HK-2 (cell line): ENCODE measurements around the gene PON3.

Source experiments
- DNase-seq: peaks from one replicate; pipeline ENCODE4 v3.0.0-alpha.2; 2018; ENCODE audit not compliant: unreplicated experiment

The PON3 gene

DNA sequence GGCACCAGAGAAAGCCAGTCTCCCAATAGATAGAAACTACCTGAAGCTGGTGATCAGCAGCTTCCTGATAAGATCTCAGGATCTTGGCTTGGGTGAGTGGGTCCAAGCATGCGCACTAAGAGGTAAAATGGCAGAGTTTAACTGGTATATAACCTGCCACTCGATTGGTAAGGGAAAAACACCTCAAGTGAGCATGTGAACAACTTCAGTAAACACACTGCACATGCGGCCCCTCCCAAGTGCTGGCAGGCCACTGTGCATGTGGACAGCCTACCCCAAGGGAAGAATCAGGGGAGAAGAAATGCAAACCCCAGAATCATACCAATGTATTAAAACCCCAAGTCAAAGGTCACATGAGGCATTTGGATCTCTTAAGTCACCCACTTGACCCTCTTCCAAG, 54.1 kb downstream of the PON3 start:
- no peak for DNase-seq

DNA sequence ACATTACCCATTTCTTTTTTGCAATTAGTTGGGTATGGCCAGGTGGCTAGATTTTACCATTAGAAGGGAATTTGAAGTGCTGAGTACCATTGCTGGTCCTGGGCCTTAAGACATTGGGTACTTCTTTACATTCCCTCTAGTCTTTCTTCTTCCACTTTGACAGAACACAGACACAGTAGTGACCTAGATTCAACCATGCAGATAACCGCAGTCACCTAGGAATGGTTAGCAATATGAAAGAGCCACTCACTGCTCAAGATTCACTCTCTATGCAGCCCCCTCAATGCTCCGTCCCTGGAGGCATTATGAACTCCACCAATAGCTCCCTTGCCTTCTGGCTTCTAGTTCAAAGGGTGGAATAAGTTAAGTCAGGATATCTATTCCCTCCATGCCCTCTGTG, 55.7 kb downstream of the PON3 start:
- no peak for DNase-seq

DNA sequence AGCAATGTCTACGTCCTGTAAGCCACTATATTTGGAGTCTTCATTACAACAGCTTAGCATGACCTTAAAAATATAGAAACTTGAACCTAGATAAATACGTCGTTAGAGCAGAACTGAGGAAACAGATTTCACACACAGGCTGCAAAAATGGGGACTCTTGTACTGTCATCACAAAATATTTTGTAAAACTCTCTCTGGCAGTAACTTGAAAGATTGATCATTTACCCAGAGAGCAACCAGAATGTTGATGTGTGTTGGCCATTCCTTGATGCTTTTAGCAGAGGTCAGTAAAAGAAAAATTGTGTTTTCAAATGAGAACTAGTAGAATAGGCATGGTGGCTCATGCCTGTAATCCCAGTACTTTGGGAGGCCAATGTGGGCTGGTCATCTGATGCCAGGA, 57.3 kb downstream of the PON3 start:
- DNase-seq: no peak

DNA sequence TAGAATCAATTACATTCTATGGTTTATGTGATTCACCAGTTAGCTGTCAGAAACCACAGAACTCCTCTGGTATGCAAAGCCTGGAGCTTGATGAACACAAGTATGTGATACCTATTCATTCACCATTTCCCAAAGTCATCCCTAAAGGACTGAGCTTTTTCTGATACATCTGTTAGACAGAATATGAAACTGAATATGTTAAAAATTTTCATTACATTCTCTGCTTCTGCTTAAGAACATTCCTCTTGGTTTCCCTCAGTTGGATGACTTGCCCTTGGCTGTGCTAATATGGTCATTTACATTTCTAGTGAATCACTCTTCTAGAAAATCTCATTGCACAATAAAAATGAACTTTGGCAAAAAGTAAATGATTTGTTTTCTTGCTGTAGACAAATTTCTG, 61.1 kb downstream of the PON3 start:
- DNase-seq: no peak

DNA sequence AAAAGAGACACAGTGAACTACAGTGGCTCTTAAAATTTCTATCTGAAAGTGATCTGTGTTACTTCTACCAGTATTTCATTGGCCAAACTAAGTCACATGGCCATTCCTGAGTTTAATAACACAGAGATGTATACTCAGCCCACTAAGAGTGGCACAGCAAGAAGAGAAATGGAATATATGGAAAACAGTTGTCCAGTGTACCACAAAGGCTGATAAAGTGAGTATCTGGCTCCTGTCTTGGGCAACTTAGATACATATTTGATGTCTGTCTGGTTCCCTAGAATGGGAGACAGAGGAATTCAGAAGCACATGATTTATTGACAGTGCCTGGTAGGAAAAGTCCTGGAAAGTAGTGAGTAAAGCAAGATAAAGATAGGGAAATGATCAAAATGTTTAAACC, 61.7 kb downstream of the PON3 start:
- DNase-seq: no peak

DNA sequence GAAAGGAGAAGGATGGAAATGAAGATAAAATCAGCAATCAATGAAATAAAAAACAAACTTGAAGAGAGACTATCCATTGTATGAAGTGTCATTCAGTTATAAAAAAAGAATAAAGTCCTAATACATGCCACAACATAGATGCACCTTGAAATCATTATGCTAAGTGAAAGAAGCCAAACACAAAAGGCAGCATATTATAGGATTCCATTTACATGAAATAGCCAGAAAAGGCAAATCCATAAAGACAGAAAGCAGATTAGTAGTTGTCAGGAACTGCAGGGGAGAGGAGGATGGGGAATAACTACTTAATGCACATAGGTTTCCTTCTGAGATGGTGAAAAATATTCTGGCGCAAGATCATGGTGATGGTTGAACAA, 65.2 kb downstream of the PON3 start:
- no peak for DNase-seq

DNA sequence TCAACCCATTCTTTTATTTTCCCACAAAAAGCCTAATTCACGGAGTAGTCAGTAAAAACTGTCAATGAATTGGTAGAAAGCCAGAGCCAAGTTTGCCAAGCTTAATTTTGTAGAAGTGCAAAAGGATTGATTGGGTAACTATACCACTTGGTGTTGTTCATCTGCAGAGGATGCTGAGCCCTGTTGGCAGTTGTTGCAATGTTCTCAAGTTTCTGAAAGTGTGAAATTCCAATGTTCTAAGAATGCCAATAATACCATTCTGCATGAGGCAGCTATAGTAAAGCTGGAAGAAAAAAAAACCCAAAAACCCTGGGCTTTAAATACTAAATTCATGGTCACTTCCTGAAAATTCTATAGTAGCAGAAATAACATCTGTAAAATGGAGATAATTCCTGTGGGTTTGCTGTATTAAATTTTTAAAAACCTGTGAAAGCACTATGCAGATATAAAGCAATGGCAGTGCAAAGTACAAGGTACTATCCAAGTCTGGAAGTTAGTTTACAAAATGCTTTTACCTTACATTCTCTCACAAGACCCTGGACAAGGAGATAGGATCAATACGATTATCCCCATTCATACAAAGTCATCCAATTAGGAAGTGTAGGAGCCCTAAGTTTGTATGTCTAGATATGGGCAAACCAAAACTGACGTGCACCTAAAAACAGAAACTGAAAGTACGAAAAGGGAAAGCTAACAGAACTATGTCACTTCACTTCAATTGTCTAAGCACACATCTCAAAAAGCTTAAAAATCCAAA, 65.8 kb downstream of the PON3 start:
- no peak for DNase-seq

DNA sequence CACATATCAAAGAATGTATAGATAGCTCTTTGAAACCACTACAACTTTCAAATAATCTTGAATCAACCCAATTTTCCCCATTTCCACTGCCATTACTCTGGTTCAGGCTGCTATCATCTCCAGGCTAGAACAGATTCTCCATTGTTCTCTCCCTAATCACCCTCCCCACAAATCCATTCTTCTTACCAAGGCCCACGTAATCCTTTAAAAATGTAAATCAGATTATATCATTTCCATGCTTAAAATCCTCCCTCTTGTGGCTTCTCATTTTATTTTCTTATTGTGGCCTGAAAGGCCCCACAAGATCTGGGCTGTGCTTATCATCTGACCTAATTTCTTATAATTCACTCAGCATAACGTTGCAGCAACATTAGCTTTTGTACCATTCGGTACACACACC, 68.8 kb downstream of the PON3 start:
- no peak for DNase-seq

DNA sequence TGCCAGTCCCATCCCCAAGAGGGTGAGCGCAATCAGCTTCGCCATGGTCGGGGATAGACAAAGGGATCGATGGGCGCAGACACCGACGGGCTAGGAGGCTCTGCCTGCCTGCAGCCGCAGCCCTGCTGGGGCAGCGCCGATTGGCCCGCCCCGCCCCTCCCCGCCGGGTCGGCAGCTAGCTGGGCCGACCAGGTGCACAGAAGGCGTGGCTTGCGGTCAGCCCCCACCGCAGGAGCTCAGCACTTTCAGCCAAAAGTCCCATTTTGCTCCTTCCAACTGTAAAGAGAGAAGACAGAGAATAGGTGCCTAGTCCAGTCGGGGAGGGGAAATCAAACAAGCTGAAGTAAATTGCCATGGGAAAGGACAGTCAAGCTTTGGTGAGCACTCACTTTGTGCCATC, 71.7 kb downstream of the PON3 start, which contains the start of gene PON1:
Gene PON1 (minus strand): TSS at position 102 of the 400 bp plus-strand sequence. CDS start 57 bp downstream, at position 45.
- DNase-seq: no peak

DNA sequence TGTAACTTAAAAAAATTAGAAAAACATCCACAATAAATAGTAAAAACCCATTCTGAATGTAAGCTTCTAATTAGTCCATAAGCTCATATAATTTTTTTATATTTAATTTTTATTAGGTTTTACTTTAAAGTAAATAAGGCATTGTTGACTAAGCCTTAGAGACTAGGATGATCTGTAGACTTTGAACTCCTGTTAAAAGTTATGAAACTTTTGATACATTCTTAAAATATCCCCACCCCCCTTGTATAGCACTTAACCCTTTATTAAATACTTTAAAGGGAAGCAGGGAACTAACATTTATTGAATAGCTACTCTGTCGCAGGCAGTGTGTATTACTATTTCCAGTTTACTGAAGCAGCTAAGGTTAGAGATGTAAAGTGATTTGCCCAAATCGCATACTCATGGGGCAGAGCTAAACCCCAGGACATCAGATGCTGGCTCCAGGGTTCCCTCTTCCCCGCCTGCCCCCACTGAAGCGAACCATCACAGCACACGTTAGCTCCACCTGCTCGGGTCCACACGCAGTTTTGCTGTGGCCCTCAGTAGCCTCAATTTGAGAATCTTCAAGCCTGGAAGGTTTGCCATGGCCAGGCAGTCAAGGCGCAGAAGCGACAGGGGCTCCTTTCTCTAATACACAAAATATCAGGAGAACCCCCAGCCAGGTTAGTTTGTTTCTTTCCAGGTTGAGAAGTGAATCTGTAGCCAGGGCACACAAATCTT, 72.6 kb downstream of the PON3 start:
- no peak for DNase-seq

DNA sequence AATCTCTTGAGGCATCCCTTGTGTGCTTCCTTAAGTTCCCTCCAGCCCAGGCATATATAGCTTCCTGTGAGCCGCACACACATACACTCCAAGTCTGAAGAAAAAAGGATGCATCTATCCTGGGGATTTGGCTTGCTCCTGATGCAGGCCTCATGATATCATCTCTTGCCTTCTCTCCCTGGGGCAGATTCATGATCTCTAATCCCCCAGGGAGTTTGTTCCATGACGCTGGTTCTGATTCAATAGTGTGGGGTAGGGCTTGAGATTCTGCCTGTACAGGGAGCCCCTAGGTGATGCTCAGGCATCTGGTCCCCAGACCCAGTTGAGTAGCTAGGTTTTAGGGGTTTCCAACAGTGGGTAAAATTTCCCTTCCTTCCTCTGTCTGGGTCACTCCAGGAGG, 73.3 kb downstream of the PON3 start:
- no peak for DNase-seq

DNA sequence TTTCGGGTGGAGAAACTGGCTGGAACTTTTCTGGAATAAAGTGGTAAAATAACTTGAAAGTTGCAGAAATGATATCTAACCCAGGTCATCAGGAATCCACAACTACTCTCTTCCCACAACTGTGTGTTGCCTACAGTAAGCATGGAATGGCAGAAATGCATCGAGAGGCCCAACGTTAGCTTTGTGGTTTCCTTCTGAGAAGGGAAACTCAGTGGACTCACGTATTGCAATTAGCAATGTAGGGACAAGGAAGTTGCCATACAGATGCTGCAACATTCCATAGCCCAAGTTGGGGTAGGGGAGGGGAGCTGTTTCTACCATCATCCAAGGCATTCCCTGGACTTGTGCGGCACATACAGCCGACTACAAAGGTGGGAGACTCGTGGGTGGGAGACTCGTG, 73.8 kb downstream of the PON3 start:
- no peak for DNase-seq

DNA sequence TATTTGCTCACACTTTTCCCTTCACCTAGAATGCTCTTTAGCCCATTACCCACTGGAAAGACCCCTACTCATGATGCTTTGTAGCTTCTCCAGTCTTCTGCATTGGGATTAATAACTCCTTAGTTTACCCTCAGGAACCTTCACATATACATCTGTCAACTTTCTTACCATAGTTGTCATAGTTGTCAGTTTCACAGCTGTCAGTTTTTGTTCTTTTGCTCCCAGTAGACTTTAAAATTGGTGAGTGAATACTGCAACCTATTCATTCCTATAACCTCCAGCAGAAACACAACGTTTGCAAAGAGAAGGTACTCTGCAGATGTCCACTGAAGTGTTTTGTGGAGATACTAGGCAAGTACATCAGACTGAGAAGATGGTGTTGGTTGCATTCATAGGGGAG, 74.5 kb downstream of the PON3 start:
- DNase-seq: no peak

DNA sequence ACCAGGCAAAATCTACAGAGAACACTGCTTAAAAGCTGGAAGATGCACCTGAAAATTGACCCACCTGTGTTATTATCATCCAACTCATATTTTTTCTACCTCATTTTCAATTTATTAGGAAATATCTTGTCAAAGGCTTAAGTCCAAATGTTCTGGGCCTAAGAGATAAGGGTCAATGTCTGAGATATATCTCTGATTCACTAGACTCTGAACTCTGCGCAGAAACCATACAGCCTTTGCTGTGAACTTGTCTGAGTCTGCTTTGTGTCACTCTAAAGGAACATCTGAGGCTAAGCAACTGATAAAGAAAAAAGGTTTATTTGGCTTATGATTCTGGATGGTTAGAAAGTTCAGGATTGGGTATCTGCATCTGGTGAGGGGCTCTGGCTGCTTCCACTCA, 75.5 kb downstream of the PON3 start:
- no peak for DNase-seq

DNA sequence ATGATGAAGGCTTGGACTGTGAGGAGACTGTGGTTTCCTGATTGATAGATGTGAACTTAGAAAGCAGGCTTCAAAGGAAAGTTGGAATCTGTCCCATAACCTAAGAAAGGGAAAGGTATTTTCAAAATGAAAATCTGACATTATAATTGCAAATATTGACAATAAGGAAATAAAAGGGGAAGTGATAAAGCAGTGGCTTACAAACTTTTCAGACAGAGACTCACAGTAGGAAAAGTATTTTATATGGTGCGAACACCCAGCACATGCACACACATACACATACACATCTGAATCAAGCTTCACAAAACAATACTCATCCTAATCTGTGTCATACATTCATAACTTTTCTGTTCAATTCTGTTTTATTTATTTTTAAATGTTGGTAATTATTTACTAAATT, 76.6 kb downstream of the PON3 start:
- no peak for DNase-seq

DNA sequence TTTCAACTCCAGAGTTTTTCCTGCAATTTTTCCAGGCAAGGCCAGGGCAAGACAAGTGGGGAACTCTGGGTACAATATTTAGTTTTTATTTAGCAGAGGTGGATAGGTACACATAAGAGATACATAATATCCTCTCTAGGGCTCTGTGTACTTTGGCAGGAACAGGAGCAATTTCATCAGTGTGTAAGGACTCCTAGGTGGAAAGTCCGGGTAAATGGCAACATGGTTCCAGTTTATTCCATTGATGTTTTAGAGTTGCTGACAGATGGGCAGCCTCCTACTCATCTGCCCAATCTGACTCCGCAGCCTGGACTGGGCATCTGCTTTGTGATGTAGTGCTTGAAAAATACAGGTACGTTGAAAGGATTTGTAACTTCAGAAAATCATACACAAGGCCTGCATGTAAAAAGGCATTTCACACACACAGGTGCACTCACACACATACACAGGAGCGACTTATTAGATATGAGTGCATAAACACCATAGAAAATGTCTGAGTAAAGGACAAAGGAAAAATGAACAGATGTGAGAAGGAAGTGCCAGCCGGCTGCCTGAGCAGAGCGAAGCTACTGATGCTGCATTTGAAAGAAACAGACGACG, 77.6 kb downstream of the PON3 start:
- DNase-seq: no peak

DNA sequence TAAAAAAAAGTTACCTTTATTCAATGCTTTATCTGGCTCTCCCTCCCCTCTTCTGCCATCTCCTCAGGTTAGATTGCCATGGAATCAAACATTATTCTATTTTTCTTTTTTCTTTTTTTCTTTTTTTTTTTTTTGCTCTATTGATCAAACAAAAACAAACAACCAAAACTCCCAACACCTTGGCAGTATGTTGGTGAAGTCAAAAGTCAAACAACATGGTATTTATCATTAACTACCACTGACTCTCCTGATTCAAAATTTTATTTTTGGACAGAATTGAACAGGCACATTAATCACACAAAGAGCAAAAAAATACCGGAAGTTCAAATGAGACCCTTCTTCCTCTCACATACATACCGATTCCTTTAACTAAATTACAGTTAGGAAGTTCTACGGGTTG, 78.2 kb downstream of the PON3 start:
- no peak for DNase-seq

DNA sequence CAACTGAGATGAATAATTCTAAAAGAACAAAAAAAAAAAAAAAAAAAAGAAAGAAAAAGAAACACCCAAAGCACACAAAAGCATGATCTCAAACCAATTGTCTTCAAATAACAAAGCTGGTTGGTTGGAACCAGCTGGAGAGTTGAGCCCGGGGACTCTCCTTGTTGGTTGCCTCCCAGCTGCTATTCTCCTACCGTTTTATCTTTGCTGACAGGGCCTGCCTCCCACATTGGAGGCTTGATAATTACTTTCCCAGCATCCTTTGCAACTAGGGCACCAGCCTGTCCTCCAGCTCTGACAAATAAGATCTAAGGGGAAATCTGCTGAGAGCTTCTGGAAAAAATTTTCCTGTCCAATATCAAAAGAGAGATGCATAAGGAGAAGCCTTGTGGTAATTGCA, 78.6 kb downstream of the PON3 start:
- no peak for DNase-seq

DNA sequence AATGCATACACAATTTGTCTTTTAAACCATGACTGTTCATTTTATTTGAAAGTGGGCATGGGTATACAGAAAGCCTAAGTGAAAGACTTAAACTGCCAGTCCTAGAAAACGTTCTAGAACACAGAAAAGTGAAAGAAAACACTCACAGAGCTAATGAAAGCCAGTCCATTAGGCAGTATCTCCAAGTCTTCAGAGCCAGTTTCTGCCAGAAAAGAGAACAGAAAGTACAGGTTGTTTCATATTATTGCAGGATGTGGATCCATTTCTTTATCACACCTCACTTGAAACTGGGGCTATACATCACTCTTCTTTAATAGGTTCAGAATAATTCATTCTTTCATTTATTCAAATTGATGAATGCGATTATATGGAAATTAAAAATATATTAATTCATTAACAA, 79.6 kb downstream of the PON3 start:
- no peak for DNase-seq

DNA sequence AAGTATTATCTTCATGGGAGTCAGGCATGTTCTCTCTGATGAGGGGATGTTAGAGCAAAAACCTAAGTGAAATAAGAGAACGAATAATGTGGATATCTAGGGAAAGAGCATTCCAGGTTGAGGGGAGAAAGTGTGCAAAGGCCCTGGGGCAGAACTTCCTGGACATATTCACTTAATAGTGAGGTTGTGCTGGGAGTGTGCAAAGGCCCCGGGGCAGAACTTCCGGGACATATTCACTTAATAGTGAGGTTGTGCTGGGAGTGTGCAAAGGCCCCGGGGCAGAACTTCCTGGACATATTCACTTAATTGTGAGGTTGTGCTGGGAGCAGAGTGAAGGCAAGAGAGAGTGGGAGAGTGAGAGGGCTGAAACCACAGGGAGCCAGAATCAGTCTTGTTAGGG, 83.6 kb downstream of the PON3 start:
- DNase-seq: no peak

DNA sequence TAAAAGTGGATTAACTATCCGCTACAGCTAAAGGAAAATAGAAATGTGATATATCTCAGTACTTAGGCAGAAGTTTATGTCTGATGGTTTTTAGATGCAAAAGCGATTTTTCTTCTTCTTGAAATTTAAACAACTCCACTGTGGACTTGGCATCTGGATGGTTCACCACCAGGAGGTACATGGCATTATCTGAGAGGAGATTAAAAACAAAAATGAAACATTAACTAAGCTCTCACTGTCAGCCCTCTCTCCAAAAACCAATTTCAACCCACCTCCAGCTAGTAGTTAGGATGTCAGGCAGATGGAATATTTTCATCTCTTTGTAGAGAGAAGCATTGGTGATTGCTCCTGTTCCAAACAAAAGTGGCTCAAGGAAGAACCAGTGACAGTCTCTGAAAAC, 84.8 kb downstream of the PON3 start:
- DNase-seq: no peak

DNA sequence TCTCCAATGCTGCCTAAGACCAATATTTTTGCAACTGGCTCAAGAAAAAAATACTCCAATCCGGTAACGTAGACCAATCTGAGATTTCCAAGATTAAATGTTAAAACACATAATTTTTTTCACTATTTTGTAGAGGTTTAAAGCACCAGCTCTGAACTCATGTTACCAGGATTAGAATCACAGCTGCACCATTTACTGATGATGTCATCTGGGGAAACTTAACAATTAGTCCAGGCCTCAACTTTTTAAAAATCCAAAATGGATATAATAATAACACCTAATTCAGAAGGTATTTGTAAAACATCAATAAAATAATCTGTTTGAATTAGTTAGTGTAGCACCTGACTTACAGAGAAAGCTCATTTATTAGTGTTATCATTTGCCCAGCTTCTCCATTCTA, 86.2 kb downstream of the PON3 start:
- DNase-seq: no peak
